GM23338 (cell line): ENCODE measurements around the gene GAPDH. TPM values are rescaled to one million over a fixed set of nuclear protein-coding genes. Genes with fewer than 3 reads are reported as not detected.
A peak's percentile ranks its signal among the peaks of the same experiment; 100 is the strongest.

Source experiments
- ATAC-seq: fragments of 200-7000 bp; cut with Tn5 transposase; 3 replicates; pipeline ENCODE4 v1.9.1; 2020
- DNase-seq: peaks from one replicate; pipeline ENCODE4 v3.0.0-alpha.2; 2015; ENCODE audit warnings: low spot score
- H2AFZ ChIP-seq: fragments of 200-600 bp; sonication (generic); 2 replicates; pipeline ENCODE4 v1.8.0; 2016; ENCODE audit warnings: antibody characterized with exemption, mild to moderate bottlenecking, moderate library complexity
- H3F3A ChIP-seq: fragments of 200-600 bp; sonication (generic); replicated peaks from 2 replicates; pipeline ENCODE4 v1.8.0; 2017; ENCODE audit warnings: antibody characterized with exemption, mixed run types, low read depth
- H3K27ac ChIP-seq: fragments of 200-600 bp; sonication (generic); 2 replicates; pipeline ENCODE4 v1.6.1; 2016; ENCODE audit warnings: low read depth
- H3K27me3 ChIP-seq: fragments of 200-600 bp; sonication (generic); 2 replicates; pipeline ENCODE4 v1.8.0; 2016; ENCODE audit warnings: mild to moderate bottlenecking, mixed run types, moderate library complexity; ENCODE audit not compliant: insufficient read depth
- H3K36me3 ChIP-seq: fragments of 200-600 bp; sonication (generic); 2 replicates; pipeline ENCODE4 v1.8.0; 2016; ENCODE audit warnings: mild to moderate bottlenecking; ENCODE audit not compliant: insufficient read depth
- H3K4me1 ChIP-seq: fragments of 200-600 bp; sonication (generic); 2 replicates; pipeline ENCODE4 v1.8.0; 2016; ENCODE audit warnings: mild to moderate bottlenecking, moderate library complexity; ENCODE audit not compliant: insufficient read depth
- H3K4me2 ChIP-seq: fragments of 200-600 bp; sonication (generic); 2 replicates; pipeline ENCODE4 v1.7.1; 2017; ENCODE audit warnings: mixed run types
- H3K4me3 ChIP-seq: fragments of 200-600 bp; sonication (generic); 2 replicates; pipeline ENCODE4 v1.6.1; 2016; ENCODE audit warnings: mixed run types
- H3K79me2 ChIP-seq: fragments of 200-600 bp; sonication (generic); replicated peaks from 2 replicates; pipeline ENCODE4 v1.8.0; 2017; ENCODE audit warnings: mild to moderate bottlenecking; ENCODE audit not compliant: insufficient read depth
- H3K9me2 ChIP-seq: fragments of 200-600 bp; sonication (generic); 2 replicates; pipeline ENCODE4 v1.8.0; 2017; ENCODE audit not compliant: insufficient read depth
- H4K20me1 ChIP-seq: fragments of 200-600 bp; sonication (generic); replicated peaks from 2 replicates; pipeline ENCODE4 v1.8.0; 2017; ENCODE audit warnings: mild to moderate bottlenecking; ENCODE audit not compliant: insufficient read depth
- H3K27ac Mint-ChIP-seq: 2 replicates; pipeline ENCODE4 v1.8.0; 2020; ENCODE audit warnings: inconsistent platforms, mild to moderate bottlenecking, moderate library complexity, mixed read lengths
- H3K27me3 Mint-ChIP-seq: 3 replicates; pipeline ENCODE4 v1.8.0; 2022; ENCODE audit warnings: low read depth, mild to moderate bottlenecking, moderate library complexity, mixed read lengths, inconsistent platforms; ENCODE audit not compliant: insufficient read depth, poor library complexity
- H3K36me3 Mint-ChIP-seq: 3 replicates; pipeline ENCODE4 v1.8.0; 2021; ENCODE audit warnings: low read depth, mild to moderate bottlenecking, inconsistent platforms, moderate library complexity, mixed read lengths
- H3K4me1 Mint-ChIP-seq: 3 replicates; pipeline ENCODE4 v1.8.0; 2020; ENCODE audit warnings: mild to moderate bottlenecking, inconsistent platforms, mixed read lengths
- H3K4me3 Mint-ChIP-seq: 3 replicates; pipeline ENCODE4 v1.8.0; 2021; ENCODE audit warnings: moderate library complexity, mild to moderate bottlenecking, inconsistent platforms, mixed read lengths
- H3K9me3 Mint-ChIP-seq: 3 replicates; pipeline ENCODE4 v1.8.0; 2020; ENCODE audit warnings: moderate library complexity, mild to moderate bottlenecking, inconsistent platforms, mixed read lengths
- POLR2AphosphoS5 ChIP-seq: IDR thresholded peaks from 2 replicates; pipeline ENCODE4 v1.6.1; 2016; ENCODE audit warnings: antibody characterized with exemption, low read depth
- polyA plus RNA-seq: library from polyadenylated mRNA; unstranded; fragments of >200 nt; fragmentation: Nextera tagmentation; extraction: Ambion mirVana; gene quantifications from 2 replicates; pipeline ENCODE4 v1.2.1, GENCODE V29; 2016
- total RNA-seq: library from RNA; depleted of rRNA; stranded (reverse); fragments of >200 nt; shearing (Covaris generic); gene quantifications from 2 replicates; pipeline ENCODE4 v1.2.3, GENCODE V29; 2014
- TF ChIP-seq, protein P1 (sequence below): fragments of 250-450 bp; sonication (Bioruptor Pico); IDR thresholded peaks from 2 replicates; pipeline ENCODE4 v1.5.0; 2020; ENCODE audit warnings: mild to moderate bottlenecking, moderate library complexity

Gene GAPDH
- total and polyA plus RNA-seq, 2 experiments from 2014 or later, result 5,853 to 6,219 TPM

DNA sequence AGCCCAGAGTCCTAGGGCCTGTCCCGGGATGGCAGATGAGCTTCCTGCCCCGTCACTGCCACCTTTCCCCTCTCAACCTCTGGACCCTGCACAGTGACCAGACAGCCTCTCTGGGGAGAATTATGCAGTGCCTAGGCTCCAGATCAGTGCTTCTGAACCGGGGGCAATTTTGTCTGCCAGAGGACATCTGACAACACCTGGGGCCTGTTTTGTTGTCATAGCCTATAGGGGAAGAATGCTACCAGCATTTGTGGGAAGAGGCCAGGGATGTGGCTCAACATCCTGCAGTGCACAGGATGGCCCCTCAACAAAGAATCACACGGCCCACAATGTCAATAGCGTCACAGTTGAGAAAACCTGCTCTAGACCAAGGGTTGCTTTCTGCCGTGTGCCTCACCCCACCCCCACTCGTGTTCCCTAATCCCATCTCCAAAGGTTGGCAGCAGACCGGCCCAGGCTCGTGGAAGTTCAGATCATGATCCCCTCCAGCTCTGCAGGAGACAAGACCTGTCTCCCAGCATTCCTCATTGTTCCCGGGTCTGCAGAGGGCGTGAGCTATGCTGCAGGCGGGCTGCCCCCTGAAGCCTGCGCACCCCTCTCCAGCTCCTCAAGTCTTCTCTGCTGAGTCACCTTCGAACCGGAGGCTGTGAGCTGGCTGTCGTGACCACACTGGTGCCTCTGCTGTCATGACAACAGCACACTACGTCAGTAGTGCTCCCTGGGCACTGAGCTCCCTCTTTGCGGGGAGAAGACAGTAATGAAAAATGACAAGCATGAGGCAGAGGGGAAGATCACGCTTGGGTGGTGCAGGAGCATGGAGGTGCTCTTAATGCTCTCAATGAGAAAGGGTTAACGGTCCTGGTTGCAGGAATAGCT is 2.0 kb upstream of the GAPDH start:
- Histone ChIP-seq H3K9me2 (no peaks in the 10 kb centered on the region), H3K4me3 (peak overlapping the region; percentile 96), H2AFZ (no peak overlapping the region), H3K27ac (peak overlapping the region; percentile 98), H4K20me1 (peaks cover 15% of the 10 kb centered on the region), H3K79me2 (peaks cover 35% of the 10 kb centered on the region), H3K4me1 (peaks cover 34% of the 10 kb centered on the region), H3K36me3 (peaks cover 54% of the 10 kb centered on the region), H3F3A (peaks cover 71% of the 10 kb centered on the region), H3K4me2 (peak overlapping the region; percentile 96), H3K27me3 (no peaks in the 10 kb centered on the region)
- H3K9me3 Mint-ChIP-seq, result peaks cover 13% of the 10 kb centered on the region; the same call in 2 of the 3 replicates
- ATAC-seq, result peak; percentile 4
- H3K27ac Mint-ChIP-seq, result peak overlapping the region; percentile 100
- peak overlapping the region; percentile 93 for H3K4me3 Mint-ChIP-seq
- H3K4me1 Mint-ChIP-seq, result peaks cover 35% of the 10 kb centered on the region
- TF ChIP-seq POLR2AphosphoS5, result peak; percentile 27
- TF ChIP-seq, protein P1, sequence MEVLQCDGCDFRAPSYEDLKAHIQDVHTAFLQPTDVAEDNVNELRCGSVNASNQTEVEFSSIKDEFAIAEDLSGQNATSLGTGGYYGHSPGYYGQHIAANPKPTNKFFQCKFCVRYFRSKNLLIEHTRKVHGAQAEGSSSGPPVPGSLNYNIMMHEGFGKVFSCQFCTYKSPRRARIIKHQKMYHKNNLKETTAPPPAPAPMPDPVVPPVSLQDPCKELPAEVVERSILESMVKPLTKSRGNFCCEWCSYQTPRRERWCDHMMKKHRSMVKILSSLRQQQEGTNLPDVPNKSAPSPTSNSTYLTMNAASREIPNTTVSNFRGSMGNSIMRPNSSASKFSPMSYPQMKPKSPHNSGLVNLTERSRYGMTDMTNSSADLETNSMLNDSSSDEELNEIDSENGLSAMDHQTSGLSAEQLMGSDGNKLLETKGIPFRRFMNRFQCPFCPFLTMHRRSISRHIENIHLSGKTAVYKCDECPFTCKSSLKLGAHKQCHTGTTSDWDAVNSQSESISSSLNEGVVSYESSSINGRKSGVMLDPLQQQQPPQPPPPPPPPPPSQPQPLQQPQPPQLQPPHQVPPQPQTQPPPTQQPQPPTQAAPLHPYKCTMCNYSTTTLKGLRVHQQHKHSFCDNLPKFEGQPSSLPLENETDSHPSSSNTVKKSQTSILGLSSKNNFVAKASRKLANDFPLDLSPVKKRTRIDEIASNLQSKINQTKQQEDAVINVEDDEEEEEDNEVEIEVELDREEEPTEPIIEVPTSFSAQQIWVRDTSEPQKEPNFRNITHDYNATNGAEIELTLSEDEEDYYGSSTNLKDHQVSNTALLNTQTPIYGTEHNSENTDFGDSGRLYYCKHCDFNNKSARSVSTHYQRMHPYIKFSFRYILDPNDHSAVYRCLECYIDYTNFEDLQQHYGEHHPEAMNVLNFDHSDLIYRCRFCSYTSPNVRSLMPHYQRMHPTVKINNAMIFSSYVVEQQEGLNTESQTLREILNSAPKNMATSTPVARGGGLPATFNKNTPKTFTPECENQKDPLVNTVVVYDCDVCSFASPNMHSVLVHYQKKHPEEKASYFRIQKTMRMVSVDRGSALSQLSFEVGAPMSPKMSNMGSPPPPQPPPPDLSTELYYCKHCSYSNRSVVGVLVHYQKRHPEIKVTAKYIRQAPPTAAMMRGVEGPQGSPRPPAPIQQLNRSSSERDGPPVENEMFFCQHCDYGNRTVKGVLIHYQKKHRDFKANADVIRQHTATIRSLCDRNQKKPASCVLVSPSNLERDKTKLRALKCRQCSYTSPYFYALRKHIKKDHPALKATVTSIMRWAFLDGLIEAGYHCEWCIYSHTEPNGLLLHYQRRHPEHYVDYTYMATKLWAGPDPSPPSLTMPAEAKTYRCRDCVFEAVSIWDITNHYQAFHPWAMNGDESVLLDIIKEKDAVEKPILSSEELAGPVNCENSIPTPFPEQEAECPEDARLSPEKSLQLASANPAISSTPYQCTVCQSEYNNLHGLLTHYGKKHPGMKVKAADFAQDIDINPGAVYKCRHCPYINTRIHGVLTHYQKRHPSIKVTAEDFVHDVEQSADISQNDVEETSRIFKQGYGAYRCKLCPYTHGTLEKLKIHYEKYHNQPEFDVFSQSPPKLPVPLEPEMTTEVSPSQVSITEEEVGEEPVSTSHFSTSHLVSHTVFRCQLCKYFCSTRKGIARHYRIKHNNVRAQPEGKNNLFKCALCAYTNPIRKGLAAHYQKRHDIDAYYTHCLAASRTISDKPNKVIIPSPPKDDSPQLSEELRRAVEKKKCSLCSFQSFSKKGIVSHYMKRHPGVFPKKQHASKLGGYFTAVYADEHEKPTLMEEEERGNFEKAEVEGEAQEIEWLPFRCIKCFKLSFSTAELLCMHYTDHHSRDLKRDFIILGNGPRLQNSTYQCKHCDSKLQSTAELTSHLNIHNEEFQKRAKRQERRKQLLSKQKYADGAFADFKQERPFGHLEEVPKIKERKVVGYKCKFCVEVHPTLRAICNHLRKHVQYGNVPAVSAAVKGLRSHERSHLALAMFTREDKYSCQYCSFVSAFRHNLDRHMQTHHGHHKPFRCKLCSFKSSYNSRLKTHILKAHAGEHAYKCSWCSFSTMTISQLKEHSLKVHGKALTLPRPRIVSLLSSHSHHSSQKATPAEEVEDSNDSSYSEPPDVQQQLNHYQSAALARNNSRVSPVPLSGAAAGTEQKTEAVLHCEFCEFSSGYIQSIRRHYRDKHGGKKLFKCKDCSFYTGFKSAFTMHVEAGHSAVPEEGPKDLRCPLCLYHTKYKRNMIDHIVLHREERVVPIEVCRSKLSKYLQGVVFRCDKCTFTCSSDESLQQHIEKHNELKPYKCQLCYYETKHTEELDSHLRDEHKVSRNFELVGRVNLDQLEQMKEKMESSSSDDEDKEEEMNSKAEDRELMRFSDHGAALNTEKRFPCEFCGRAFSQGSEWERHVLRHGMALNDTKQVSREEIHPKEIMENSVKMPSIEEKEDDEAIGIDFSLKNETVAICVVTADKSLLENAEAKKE (CRISPR knock-in tag), result no peak
- DNase-seq, result peak; percentile 78
- peaks cover 45% of the 10 kb centered on the region for H3K27me3 Mint-ChIP-seq
- peaks cover 84% of the 10 kb centered on the region for H3K36me3 Mint-ChIP-seq

DNA sequence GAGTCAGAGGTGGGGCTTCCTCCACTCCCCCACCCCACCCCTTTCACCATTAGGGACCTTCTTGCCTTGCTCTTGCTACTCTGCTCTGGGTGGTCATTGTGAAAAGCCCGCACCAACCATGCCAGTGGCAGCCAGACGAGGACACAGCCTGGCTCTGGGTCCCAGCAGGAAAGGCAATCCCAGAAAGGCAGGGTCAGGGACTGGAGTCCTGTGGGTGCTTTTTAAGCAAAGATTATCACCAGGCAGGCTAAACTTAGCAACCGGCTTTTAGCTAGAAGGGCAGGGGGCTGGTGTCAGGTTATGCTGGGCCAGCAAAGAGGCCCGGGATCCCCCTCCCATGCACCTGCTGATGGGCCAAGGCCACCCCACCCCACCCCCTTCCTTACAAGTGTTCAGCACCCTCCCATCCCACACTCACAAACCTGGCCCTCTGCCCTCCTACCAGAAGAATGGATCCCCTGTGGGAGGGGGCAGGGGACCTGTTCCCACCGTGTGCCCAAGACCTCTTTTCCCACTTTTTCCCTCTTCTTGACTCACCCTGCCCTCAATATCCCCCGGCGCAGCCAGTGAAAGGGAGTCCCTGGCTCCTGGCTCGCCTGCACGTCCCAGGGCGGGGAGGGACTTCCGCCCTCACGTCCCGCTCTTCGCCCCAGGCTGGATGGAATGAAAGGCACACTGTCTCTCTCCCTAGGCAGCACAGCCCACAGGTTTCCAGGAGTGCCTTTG is 1.2 kb upstream of the GAPDH start:
- peaks cover 53% of the 10 kb centered on the region for H3K27me3 Mint-ChIP-seq
- Histone ChIP-seq H3K9me2 (no peaks in the 10 kb centered on the region), H3K27ac (peak overlapping the region; percentile 98), H2AFZ (0 out of 2 replicates have a peak overlapping the region, but pooled peaks have one; percentile 23), H3K4me1 (peaks cover 34% of the 10 kb centered on the region), H3F3A (peaks cover 73% of the 10 kb centered on the region), H3K4me3 (peak overlapping the region; percentile 96), H3K79me2 (peaks cover 35% of the 10 kb centered on the region), H3K4me2 (peak overlapping the region; percentile 96), H3K36me3 (peaks cover 51% of the 10 kb centered on the region), H3K27me3 (no peaks in the 10 kb centered on the region), H4K20me1 (peaks cover 15% of the 10 kb centered on the region)
- H3K27ac Mint-ChIP-seq, result peak overlapping the region; percentile 100
- H3K9me3 Mint-ChIP-seq, result peaks cover 17% of the 10 kb centered on the region; the same call in 2 of the 3 replicates
- H3K4me3 Mint-ChIP-seq, result peak overlapping the region; percentile 93
- H3K36me3 Mint-ChIP-seq, result peaks cover 84% of the 10 kb centered on the region
- ATAC-seq, result peak; percentile 40
- H3K4me1 Mint-ChIP-seq, result peaks cover 42% of the 10 kb centered on the region
- peak; percentile 84 for DNase-seq
- TF ChIP-seq, protein P1 (CRISPR knock-in tag), result no peak
